ENCODE results near the gene DDR1. TPM values are rescaled to one million over a fixed set of nuclear protein-coding genes. Genes with fewer than 3 reads are reported as not detected.
"Not testable (repeated sequence)": the region's sequence is repeated elsewhere in the genome, so short reads cannot be mapped to it uniquely, and the experiment has no call there.

The DDR1 gene
- total RNA-seq, 4 donors from 2014 or later: 9.9 to 77.3 (median 48.7) TPM

DNA sequence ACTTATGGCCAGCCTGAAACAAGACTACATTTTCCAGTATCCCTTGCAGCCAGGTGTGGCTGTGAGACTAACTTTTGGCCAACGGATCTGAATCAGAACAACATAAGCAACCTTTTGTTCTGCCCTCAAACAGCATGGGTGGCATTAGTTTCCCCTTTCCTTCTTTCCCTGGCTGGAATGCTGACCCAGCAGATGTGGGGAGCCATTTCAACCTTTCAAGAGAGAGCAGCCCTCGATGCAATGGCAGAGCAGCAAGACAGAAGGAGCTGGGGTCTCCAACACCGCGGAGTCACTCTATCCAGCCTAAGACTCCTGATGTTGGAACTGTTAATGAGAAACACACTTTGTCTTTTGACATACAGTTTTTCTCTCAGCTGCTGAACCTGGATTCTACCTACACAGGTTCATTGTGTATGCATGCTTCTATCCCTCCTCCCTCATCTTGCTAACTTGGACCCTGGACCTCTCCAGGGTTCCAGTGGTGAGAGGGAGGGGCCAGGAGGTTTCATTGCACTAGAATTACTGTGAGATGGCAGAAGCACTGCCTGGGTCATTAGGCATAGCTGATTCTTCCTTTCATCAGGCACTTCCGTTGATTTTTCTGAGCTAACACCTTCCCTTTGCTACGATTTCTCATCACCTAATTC lies 28.8 kb upstream of the DDR1 start:
- DNase-seq (ENCODE audit: low spot score): no peak
- TF ChIP-seq, protein P1, sequence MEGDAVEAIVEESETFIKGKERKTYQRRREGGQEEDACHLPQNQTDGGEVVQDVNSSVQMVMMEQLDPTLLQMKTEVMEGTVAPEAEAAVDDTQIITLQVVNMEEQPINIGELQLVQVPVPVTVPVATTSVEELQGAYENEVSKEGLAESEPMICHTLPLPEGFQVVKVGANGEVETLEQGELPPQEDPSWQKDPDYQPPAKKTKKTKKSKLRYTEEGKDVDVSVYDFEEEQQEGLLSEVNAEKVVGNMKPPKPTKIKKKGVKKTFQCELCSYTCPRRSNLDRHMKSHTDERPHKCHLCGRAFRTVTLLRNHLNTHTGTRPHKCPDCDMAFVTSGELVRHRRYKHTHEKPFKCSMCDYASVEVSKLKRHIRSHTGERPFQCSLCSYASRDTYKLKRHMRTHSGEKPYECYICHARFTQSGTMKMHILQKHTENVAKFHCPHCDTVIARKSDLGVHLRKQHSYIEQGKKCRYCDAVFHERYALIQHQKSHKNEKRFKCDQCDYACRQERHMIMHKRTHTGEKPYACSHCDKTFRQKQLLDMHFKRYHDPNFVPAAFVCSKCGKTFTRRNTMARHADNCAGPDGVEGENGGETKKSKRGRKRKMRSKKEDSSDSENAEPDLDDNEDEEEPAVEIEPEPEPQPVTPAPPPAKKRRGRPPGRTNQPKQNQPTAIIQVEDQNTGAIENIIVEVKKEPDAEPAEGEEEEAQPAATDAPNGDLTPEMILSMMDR (IDR thresholded peaks at IDR 0.05): no peak
- ATAC-seq (ENCODE audit: low FRiP score): no peak

DNA sequence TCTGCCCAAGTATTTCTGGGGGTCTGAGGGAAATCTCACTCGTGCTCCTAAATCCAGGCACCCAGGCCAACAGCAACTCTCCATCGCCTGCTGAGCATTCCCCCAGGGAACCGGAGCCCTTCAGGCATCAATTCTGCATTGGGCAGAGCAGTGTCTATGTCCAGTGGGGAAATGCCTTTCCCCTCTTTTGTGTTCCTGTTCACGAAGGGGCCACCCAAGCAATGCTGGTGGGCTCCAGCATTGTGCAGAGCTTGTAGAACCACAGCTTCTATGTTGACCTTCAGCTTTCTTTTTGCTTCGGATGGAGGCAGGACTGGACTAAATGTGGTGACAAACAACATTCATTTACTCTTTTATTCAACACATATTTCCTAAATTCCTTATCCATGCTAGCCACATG lies 27.2 kb upstream of the DDR1 start:
- ATAC-seq (ENCODE audit: low FRiP score) (no peak), DNase-seq (ENCODE audit: low spot score) (no peak)
- TF ChIP-seq, protein P1 (IDR thresholded peaks at IDR 0.05): no peak

DNA sequence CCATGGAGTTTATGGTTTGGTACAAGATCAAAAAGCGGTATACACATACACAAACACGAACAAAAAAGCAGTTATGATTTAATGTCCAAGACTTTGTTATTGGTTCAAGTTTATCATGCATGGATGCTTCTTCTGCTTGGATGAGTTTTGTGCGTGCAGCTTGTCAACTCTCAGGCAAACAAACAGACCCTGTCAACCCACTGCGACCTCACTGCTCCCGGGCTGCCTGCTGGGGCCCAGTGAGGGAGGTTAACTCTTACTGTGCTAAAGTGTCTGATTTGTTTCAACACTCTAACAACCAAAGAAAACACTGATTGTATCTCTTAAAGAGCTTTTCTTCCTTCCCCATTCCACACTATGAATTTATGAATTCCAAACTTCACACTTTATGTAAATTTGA lies 26.8 kb upstream of the DDR1 start:
- TF ChIP-seq, protein P1 (IDR thresholded peaks at IDR 0.05): no peak
- ATAC-seq (ENCODE audit: low FRiP score) (no peak), DNase-seq (ENCODE audit: low spot score) (no peak)

DNA sequence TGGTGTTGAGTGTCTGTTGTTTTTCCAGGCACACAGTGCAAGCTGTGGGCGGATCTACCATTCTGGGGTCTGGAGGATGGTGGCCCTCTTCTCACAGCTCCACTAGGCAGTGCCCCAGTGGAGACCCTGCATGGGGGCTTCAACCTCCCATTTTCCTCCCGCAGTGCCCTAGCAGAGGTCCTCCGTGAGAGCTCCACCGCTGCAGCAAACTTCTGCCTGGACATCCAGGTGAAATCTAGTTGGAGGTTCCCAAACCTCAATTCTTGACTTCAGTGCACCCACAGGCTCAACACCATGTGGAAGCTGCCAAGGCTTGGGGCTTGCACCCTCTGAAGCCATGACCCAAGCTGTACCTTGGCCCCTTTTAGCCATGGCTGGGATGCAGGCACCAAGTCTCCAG lies 24.6 kb upstream of the DDR1 start:
- not testable (repeated sequence) for ATAC-seq (ENCODE audit: low FRiP score); DNase-seq (ENCODE audit: low spot score)

DNA sequence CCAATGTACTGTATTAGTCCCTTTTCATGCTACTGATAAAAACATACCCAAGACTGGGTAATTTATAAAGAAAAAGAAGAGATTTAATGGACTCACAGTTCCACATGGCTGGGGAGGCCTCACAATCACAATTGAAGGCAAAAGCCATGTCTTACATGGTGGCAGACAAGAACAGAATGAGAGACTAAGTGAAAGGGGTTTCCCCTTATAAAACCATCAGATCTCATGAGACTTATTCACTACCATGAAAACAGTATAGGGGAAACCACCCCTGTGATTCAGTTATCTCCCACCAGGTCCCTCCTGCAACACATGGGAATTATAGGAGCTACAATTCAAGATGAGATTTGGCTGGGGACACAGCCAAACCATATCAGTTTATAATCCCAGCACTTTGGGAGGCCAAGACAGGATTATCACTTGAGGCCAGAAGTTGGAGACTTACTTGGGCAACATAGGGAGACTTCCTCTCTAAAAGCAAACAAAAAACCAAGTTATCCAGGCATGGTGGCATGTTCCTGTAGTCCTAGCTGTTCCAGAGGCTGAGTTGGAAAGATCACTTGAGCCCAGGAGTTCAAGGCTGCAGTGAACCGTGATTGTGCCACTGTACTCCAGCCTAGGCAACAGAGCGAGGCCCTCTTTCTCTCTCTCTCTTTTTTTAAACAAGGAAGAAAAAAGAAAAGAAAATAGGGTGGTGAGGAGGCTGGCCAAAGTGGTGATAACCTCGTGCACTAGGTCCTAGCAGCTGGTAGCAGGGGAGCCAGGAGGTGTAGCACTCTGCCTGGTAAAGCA lies 22.9 kb upstream of the DDR1 start:
- TF ChIP-seq, protein P1 (IDR thresholded peaks at IDR 0.05): no peak
- ATAC-seq (ENCODE audit: low FRiP score): no peak
- DNase-seq (ENCODE audit: low spot score): no peak

DNA sequence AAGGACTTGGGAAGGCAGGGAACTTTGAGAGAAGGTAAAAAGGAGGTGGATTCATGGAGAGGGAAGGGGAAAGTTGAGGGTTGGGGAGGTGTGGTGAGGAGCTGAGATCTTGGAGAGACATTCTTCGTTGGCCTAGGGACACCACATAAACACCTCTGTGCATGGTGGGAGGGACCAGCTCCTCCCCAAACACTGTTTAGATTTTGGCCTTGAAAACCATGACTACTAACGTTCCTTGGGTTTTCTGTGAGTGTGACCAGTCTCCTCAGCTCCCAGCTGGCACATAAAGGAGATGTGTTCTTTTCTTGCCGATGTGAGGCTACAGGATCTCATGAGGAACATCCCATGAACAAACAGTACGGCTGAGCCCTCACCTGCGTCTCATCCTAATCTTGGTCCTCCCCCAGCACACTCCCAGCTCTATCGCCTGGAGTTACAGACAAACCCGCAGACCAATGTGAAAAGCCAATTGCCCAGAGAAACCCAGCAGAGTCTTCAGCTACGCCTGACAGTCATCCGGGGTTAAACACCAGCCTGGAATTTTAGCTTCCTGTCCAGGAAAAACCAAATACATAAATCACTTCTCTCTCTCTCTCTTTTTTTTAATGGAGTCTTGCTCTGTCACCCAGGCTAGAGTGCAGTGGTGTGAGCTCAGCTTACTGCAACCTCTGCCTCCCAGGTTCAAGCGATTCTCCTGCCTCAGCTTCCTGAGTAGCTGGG lies 22.0 kb upstream of the DDR1 start:
- ATAC-seq (ENCODE audit: low FRiP score): no peak
- TF ChIP-seq, protein P1 (IDR thresholded peaks at IDR 0.05): no peak
- DNase-seq (ENCODE audit: low spot score): no peak

DNA sequence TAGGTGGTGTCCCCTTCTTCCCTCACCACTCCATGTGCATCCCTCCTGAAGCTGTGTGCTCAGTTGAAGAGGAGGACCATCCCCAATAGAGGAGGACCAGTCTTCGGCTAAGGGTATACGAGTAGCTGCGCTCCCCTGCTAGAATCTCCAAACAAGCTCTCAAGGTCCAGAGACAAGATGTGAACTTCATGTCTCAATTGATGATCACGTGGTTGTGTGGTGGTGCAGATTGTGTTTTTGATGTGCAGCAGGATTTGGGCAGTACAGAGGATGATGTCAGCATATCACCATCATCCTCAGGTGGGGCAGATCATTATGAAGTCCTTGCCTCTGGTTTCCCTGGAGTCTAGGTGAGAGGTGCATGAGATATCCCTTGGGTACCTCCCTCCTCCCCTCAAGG lies 20.0 kb upstream of the DDR1 start:
- ATAC-seq (ENCODE audit: low FRiP score): no peak
- TF ChIP-seq, protein P1 (IDR thresholded peaks at IDR 0.05): no peak
- no peak for DNase-seq (ENCODE audit: low spot score)

DNA sequence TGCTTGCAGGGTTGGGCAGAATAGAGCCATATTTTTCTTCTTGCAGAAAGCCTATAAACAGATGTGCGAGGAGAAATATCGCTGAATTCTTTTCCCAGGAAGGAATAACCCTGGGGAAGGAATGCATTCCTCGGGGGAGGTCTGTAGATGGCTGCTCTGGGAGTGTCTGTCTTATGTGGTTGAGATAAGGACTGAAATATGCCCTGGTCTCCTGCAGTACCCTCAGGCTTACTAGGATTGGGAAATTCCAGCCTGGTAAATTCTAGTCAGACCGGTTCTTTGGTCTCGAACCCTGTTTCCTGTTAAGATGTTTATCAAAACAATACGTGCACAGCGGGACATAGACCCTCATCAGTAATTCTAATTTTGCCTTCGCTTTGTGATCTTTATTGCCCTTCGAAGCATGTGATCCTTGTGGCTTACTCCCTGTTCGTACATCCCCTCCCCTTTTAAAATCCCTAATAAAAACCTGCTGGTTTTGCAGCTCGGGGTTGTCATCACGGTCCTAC lies 15.0 kb upstream of the DDR1 start:
- ATAC-seq (ENCODE audit: low FRiP score); DNase-seq (ENCODE audit: low spot score): not testable (repeated sequence)
